Smooth muscle cell (in vitro differentiated cells): ENCODE results near the gene SLC29A3. TPM values are rescaled to one million over a fixed set of nuclear protein-coding genes. Genes with fewer than 3 reads are reported as not detected.

Source experiments
- DNase-seq: peaks from one replicate; lab custom pipeline; 2025; ENCODE audit not compliant: unreplicated experiment; lab: John Stamatoyannopoulos, UW
- H2AFZ ChIP-seq: fragments of 200-600 bp; sonication (generic); 2 replicates; pipeline ENCODE4 v1.6.0; 2016; ENCODE audit warnings: antibody characterized with exemption, low read depth, mild to moderate bottlenecking
- H3F3A ChIP-seq: fragments of 200-600 bp; sonication (generic); 2 replicates; pipeline ENCODE4 v1.6.0; 2017; ENCODE audit warnings: antibody characterized with exemption, low read depth
- H3K27ac ChIP-seq: fragments of 200-600 bp; sonication (generic); 2 replicates; pipeline ENCODE4 v1.5.1; 2016; ENCODE audit warnings: low read depth, mild to moderate bottlenecking
- H3K27me3 ChIP-seq: fragments of 200-600 bp; sonication (generic); 2 replicates; pipeline ENCODE4 v1.6.1; 2016; ENCODE audit warnings: low read depth, mild to moderate bottlenecking
- H3K36me3 ChIP-seq: fragments of 200-600 bp; sonication (generic); 2 replicates; pipeline ENCODE4 v1.5.1; 2016; ENCODE audit warnings: low read depth
- H3K4me1 ChIP-seq: fragments of 200-600 bp; sonication (generic); 2 replicates; pipeline ENCODE4 v1.5.1; 2016; ENCODE audit warnings: low read depth
- H3K4me2 ChIP-seq: fragments of 200-600 bp; sonication (generic); 2 replicates; pipeline ENCODE4 v1.6.0; 2016; ENCODE audit warnings: mild to moderate bottlenecking
- H3K4me3 ChIP-seq: fragments of 200-600 bp; sonication (generic); 2 replicates; pipeline ENCODE4 v1.5.1; 2016; ENCODE audit warnings: mild to moderate bottlenecking
- H3K79me2 ChIP-seq: fragments of 200-600 bp; sonication (generic); 2 replicates; pipeline ENCODE4 v1.6.0; 2016; ENCODE audit warnings: low read depth, mild to moderate bottlenecking
- H3K9ac ChIP-seq: fragments of 200-600 bp; sonication (generic); 2 replicates; pipeline ENCODE4 v1.6.0; 2016; ENCODE audit warnings: low read depth
- H3K9me3 ChIP-seq: fragments of 200-600 bp; sonication (generic); replicated peaks from 2 replicates; pipeline ENCODE4 v1.5.1; 2016; ENCODE audit warnings: low read depth
- H4K20me1 ChIP-seq: fragments of 200-600 bp; sonication (generic); 2 replicates; pipeline ENCODE4 v1.6.0; 2016; ENCODE audit warnings: low read depth
- CTCF ChIP-seq: fragments of 200-600 bp; sonication (generic); IDR thresholded peaks from 2 replicates; pipeline ENCODE4 v1.5.1; 2017; ENCODE audit warnings: borderline replicate concordance, mild to moderate bottlenecking, antibody characterized with exemption; ENCODE audit not compliant: insufficient read depth, poor library complexity, severe bottlenecking
- WGBS: methylation state at CpG from one replicate; pipeline ENCODE4 v1.1.7; 2016; ENCODE audit warnings: low lambda C conversion rate; 5-methylcytosine and 5-hydroxymethylcytosine counted together
- polyA plus RNA-seq: library from polyadenylated mRNA; unstranded; fragments of >200 nt; fragmentation: Nextera tagmentation; extraction: Ambion mirVana; gene quantifications from 2 replicates; pipeline ENCODE4 v1.2.1, GENCODE V29; 2016
- total RNA-seq: library from RNA; depleted of rRNA; stranded (reverse); fragments of >200 nt; gene quantifications from 2 replicates; pipeline ENCODE4 v1.2.3, GENCODE V29; 2014

SLC29A3 gene
- total and polyA plus RNA-seq, 2 experiments from 2014 or later, result 2.9 to 4.8 TPM

- peaks cover 13% of the 10 kb centered on the region for H3F3A ChIP-seq
- H3K4me3 ChIP-seq, result no peak overlapping the region
- no peak overlapping the region for H3K9ac ChIP-seq
- TF ChIP-seq CTCF, result no peak
- H3K27me3 ChIP-seq, result no peaks in the 10 kb centered on the region
- H3K36me3 ChIP-seq, result no peaks in the 10 kb centered on the region
- H2AFZ ChIP-seq, result no peak overlapping the region
- peaks cover 8% of the 10 kb centered on the region for H4K20me1 ChIP-seq
- H3K27ac ChIP-seq, result no peak overlapping the region
- no peak for DNase-seq
- H3K4me1 ChIP-seq, result no peaks in the 10 kb centered on the region
- H3K4me2 ChIP-seq, result no peak overlapping the region
- WGBS, result 90% methylated on average over 3 of the region's 3 CpGs
- no peaks in the 10 kb centered on the region for H3K79me2 ChIP-seq
- H3K9me3 ChIP-seq, result no peaks in the 10 kb centered on the region
Observed at GRCh38 chr10:71308985-71309384, 10.1 kb upstream of the SLC29A3 start.

- Histone ChIP-seq H4K20me1 (peaks cover 4% of the 10 kb centered on the region), H3K4me3 (no peak overlapping the region), H3K27ac (no peak overlapping the region), H3K9ac (no peak overlapping the region), H3K27me3 (no peaks in the 10 kb centered on the region), H3K4me2 (no peak overlapping the region), H2AFZ (no peak overlapping the region), H3K36me3 (no peaks in the 10 kb centered on the region), H3K79me2 (no peaks in the 10 kb centered on the region), H3K9me3 (no peaks in the 10 kb centered on the region), H3F3A (peaks cover 10% of the 10 kb centered on the region), H3K4me1 (no peaks in the 10 kb centered on the region)
- no peak for TF ChIP-seq CTCF
- WGBS, result 63% methylated on average over 3 of the region's 3 CpGs
- no peak for DNase-seq
Observed at GRCh38 chr10:71309919-71310318, 9.1 kb upstream of the SLC29A3 start.

- H3K36me3 ChIP-seq, result no peaks in the 10 kb centered on the region
- H3K9me3 ChIP-seq, result no peaks in the 10 kb centered on the region
- H3K4me1 ChIP-seq, result peaks cover 8% of the 10 kb centered on the region
- H4K20me1 ChIP-seq, result no peaks in the 10 kb centered on the region
- no peak overlapping the region for H3K9ac ChIP-seq
- peaks cover 17% of the 10 kb centered on the region for H3F3A ChIP-seq
- H3K4me2 ChIP-seq, result no peak overlapping the region
- TF ChIP-seq CTCF, result no peak
- H2AFZ ChIP-seq, result no peak overlapping the region
- no peaks in the 10 kb centered on the region for H3K79me2 ChIP-seq
- 87% methylated on average over 1 of the region's 1 CpG for WGBS
- no peak for DNase-seq
- H3K4me3 ChIP-seq, result no peak overlapping the region
- no peaks in the 10 kb centered on the region for H3K27me3 ChIP-seq
- H3K27ac ChIP-seq, result no peak overlapping the region
Observed at GRCh38 chr10:71312220-71312619, 6.8 kb upstream of the SLC29A3 start.

GRCh38 chr10:71312811-71313789 lies 6.0 kb upstream of the SLC29A3 start:
- no peaks in the 10 kb centered on the region for H3K79me2 ChIP-seq
- H3K4me1 ChIP-seq, result peaks cover 8% of the 10 kb centered on the region
- WGBS, result 72% methylated on average over 19 of the region's 19 CpGs
- no peak for TF ChIP-seq CTCF
- no peaks in the 10 kb centered on the region for H3K9me3 ChIP-seq
- H2AFZ ChIP-seq, result no peak overlapping the region
- no peak for DNase-seq
- H3K27me3 ChIP-seq, result no peaks in the 10 kb centered on the region
- H3K4me3 ChIP-seq, result no peak overlapping the region
- H3K27ac ChIP-seq, result no peak overlapping the region
- H3K4me2 ChIP-seq, result no peak overlapping the region
- H3F3A ChIP-seq, result peaks cover 17% of the 10 kb centered on the region
- no peak overlapping the region for H3K9ac ChIP-seq
- H4K20me1 ChIP-seq, result no peaks in the 10 kb centered on the region
- no peaks in the 10 kb centered on the region for H3K36me3 ChIP-seq
